ENCODE results near the gene CCDC82.

The CCDC82 gene

DNA sequence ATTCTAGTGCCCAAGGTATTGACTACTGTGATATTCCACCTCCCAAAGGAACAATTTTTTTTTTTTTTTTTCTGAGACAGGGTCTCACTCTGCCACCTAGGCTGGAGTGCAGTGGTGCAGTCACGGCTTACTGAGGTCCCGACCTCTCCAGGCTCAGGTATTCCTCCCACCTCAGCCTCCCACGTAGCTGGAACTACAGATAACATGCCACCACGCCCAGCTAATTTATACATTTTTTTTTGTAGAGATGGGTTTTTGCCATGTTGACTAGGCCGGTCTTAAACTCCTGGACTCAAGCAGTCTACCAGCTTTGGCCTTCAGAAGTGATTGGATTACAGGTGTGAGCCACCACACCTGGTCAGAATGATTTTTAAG lies 80.1 kb downstream of the CCDC82 start:
- Histone ChIP-seq H2AFZ (ENCODE audit: low read depth, low read length) (no peak overlapping the region), H3K27ac (ENCODE audit: low read length) (no peak overlapping the region), H3K4me3 (ENCODE audit: low read length) (no peak overlapping the region), H3K4me2 (ENCODE audit: low read length) (no peak overlapping the region), H4K20me1 (ENCODE audit: insufficient read depth, low read length) (no peaks in the 10 kb centered on the region), H3K27me3 (ENCODE audit: low read depth, low read length) (no peaks in the 10 kb centered on the region), H3K9ac (ENCODE audit: low read length) (no peak overlapping the region), H3K79me2 (ENCODE audit: low read length) (no peaks in the 10 kb centered on the region), H3K9me3 (ENCODE audit: insufficient read depth, low read length) (no peaks in the 10 kb centered on the region), H3K4me1 (ENCODE audit: low read length) (no peaks in the 10 kb centered on the region), H3K36me3 (replicated peaks; ENCODE audit: low read depth, low read length) (no peaks in the 10 kb centered on the region)
- no peak for TF ChIP-seq EZH2phosphoT487 (IDR thresholded peaks at IDR 0.05; ENCODE audit: low read depth)
- TF ChIP-seq, protein P1, sequence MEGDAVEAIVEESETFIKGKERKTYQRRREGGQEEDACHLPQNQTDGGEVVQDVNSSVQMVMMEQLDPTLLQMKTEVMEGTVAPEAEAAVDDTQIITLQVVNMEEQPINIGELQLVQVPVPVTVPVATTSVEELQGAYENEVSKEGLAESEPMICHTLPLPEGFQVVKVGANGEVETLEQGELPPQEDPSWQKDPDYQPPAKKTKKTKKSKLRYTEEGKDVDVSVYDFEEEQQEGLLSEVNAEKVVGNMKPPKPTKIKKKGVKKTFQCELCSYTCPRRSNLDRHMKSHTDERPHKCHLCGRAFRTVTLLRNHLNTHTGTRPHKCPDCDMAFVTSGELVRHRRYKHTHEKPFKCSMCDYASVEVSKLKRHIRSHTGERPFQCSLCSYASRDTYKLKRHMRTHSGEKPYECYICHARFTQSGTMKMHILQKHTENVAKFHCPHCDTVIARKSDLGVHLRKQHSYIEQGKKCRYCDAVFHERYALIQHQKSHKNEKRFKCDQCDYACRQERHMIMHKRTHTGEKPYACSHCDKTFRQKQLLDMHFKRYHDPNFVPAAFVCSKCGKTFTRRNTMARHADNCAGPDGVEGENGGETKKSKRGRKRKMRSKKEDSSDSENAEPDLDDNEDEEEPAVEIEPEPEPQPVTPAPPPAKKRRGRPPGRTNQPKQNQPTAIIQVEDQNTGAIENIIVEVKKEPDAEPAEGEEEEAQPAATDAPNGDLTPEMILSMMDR (IDR thresholded peaks at IDR 0.05; ENCODE audit: low read depth, low read length), result no peak

DNA sequence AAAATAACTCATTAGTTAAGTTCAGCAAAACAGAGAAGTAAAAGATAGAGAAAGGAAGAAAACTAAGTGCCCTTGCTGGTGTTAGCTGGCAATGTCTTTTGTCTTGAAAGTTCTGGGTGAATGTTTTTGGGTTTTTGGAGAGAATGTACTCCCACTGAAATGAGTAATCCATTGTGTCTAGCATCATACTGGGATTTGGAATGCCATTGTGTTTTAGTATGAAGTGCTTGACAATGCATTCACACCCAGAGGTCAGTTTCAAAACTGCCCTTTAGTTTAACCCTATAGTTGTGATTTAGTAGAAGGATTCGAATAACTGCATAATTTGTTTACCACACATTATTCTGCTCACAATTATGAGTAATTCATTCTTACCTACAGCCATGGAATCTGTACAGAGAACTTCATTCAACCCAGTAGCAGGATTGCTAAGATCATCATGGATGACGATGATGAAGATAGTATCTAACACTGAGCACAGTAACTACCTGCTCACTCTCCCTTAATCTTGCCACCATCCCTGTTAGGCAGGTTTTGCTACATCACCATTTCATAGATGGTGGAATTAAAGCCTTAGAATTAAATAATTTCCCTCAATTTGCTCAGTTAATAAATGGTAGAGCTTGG lies 80.6 kb downstream of the CCDC82 start:
- no peak overlapping the region for H3K4me2 ChIP-seq (ENCODE audit: low read length)

DNA sequence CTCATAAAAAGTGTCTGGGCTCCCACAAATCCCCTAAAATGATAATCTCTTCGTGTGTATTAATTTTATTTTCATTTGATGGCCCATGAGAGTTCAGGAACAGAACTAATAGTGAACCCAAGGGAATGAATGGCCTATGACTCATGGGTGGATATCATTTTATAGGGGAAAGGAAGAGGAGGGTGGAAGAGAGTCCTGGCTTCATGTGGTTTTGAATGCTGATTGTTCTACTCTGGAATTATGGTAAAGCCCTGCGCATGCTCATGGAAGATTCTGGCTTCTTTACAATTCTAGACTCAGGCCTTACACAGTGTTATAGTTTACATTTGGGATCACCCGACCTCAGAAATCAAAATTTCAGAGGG lies 82.0 kb downstream of the CCDC82 start:
- Histone ChIP-seq H3K79me2 (ENCODE audit: low read length) (0 out of 2 replicates have a peak, but pooled peaks cover 3% of the 10 kb centered on the region), H3K27ac (ENCODE audit: low read length) (no peak overlapping the region), H3K4me2 (ENCODE audit: low read length) (no peak overlapping the region), H3K36me3 (replicated peaks; ENCODE audit: low read depth, low read length) (no peaks in the 10 kb centered on the region), H3K27me3 (ENCODE audit: low read depth, low read length) (no peaks in the 10 kb centered on the region), H4K20me1 (ENCODE audit: insufficient read depth, low read length) (no peaks in the 10 kb centered on the region), H3K4me1 (ENCODE audit: low read length) (no peaks in the 10 kb centered on the region), H3K9ac (ENCODE audit: low read length) (no peak overlapping the region), H3K4me3 (ENCODE audit: low read length) (no peak overlapping the region), H2AFZ (ENCODE audit: low read depth, low read length) (no peak overlapping the region), H3K9me3 (ENCODE audit: insufficient read depth, low read length) (no peaks in the 10 kb centered on the region)
- TF ChIP-seq, protein P1 (IDR thresholded peaks at IDR 0.05; ENCODE audit: low read depth, low read length), result no peak
- no peak for TF ChIP-seq EZH2phosphoT487 (IDR thresholded peaks at IDR 0.05; ENCODE audit: low read depth)

More for the DNA sequence above, 80.6 kb downstream of the CCDC82 start:
- Histone ChIP-seq H3K9me3 (ENCODE audit: insufficient read depth, low read length) (no peaks in the 10 kb centered on the region), H3K79me2 (ENCODE audit: low read length) (0 out of 2 replicates have a peak, but pooled peaks cover 2% of the 10 kb centered on the region), H3K27ac (ENCODE audit: low read length) (no peak overlapping the region), H3K27me3 (ENCODE audit: low read depth, low read length) (no peaks in the 10 kb centered on the region), H3K4me1 (ENCODE audit: low read length) (no peaks in the 10 kb centered on the region), H3K9ac (ENCODE audit: low read length) (no peak overlapping the region), H2AFZ (ENCODE audit: low read depth, low read length) (no peak overlapping the region), H3K36me3 (replicated peaks; ENCODE audit: low read depth, low read length) (no peaks in the 10 kb centered on the region), H3K4me3 (ENCODE audit: low read length) (no peak overlapping the region), H4K20me1 (ENCODE audit: insufficient read depth, low read length) (no peaks in the 10 kb centered on the region)
- TF ChIP-seq EZH2phosphoT487 (IDR thresholded peaks at IDR 0.05; ENCODE audit: low read depth), result no peak

DNA sequence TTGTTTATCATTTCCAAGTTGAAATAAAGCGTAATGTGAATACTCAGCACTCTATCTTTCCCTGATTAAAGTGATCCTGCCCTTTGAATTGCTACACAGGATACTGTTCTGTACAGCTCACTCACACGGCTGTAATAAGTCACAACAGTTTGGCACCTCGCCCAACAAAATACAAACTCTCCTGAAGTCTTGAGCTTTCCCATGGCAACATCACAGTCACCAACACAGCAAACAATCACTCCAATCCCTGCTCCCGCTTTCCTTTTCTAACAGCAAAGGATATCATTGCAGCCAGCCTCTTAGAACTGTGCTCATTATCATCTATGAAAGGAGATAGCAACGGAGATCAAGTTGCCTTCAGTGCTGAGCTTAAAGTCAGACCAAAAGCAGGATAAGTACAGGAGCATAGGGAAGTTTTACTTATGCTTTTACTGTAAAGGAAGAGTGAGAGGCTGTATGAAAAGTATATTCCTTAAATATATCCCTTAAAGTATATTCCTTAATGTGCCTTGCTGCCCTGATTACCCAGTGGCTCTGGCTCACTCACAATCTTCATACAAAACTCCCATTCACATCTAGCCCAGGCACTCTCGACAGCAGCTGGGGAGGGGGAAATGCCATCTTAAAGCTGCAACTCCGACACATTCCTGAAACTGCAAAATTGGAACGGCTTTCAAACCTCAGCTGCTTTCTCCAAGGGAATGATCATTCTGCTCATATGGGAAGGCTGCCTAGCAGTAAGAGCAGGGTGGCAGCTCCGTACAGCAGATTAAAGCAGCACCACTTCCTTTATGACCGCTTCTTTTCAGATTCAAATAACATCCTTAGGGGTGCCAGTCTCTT lies 82.6 kb downstream of the CCDC82 start:
- H2AFZ ChIP-seq (ENCODE audit: low read depth, low read length), result no peak overlapping the region
- H3K9me3 ChIP-seq (ENCODE audit: insufficient read depth, low read length), result no peaks in the 10 kb centered on the region
- H3K9ac ChIP-seq (ENCODE audit: low read length), result no peak overlapping the region
- H3K79me2 ChIP-seq (ENCODE audit: low read length), result 0 out of 2 replicates have a peak, but pooled peaks cover 6% of the 10 kb centered on the region
- no peaks in the 10 kb centered on the region for H4K20me1 ChIP-seq (ENCODE audit: insufficient read depth, low read length)
- H3K4me1 ChIP-seq (ENCODE audit: low read length), result no peaks in the 10 kb centered on the region
- H3K36me3 ChIP-seq (replicated peaks; ENCODE audit: low read depth, low read length), result no peaks in the 10 kb centered on the region
- no peak overlapping the region for H3K4me2 ChIP-seq (ENCODE audit: low read length)
- H3K4me3 ChIP-seq (ENCODE audit: low read length), result no peak overlapping the region
- no peak for TF ChIP-seq EZH2phosphoT487 (IDR thresholded peaks at IDR 0.05; ENCODE audit: low read depth)
- TF ChIP-seq, protein P1 (IDR thresholded peaks at IDR 0.05; ENCODE audit: low read depth, low read length), result no peak
- no peaks in the 10 kb centered on the region for H3K27me3 ChIP-seq (ENCODE audit: low read depth, low read length)
- no peak overlapping the region for H3K27ac ChIP-seq (ENCODE audit: low read length)

All from OCI-LY3 (cell line).